Spleen (tissue), 11 donors: ENCODE data around the gene TBCD. TPM values are rescaled to one million over a fixed set of nuclear protein-coding genes. Genes with fewer than 3 reads are reported as not detected.

Source experiments
- DNase-seq: peaks from one replicate; pipeline ENCODE4 v3.0.0-alpha.2; 2020
- H3K27ac ChIP-seq, 8 donors: fragments of 200-600 bp; sonication (generic) in 7 of 8; 1 replicate in 4 of 8; 2 replicates in 4 of 8; pipeline versions ENCODE4 v1.5.0 to v1.8.0; 2016 to 2021; ENCODE audit warnings: inconsistent platforms in 4 of 8, mild to moderate bottlenecking in 4 of 8, moderate library complexity in 1 of 8
- H3K27me3 ChIP-seq, 7 donors: fragments of 200-600 bp; sonication (generic) in 6 of 7; replicated peaks in 1 of 7; 1 replicate in 4 of 7; 2 replicates in 3 of 7; pipeline versions ENCODE4 v1.5.0 to v1.8.0; 2016 to 2021; ENCODE audit warnings: inconsistent platforms in 3 of 7, mild to moderate bottlenecking in 1 of 7
- H3K36me3 ChIP-seq, 6 donors: fragments of 200-600 bp; sonication (generic) in 5 of 6; 1 replicate in 4 of 6; 2 replicates in 2 of 6; pipeline versions ENCODE4 v1.5.0 to v1.8.0; 2016 to 2021; ENCODE audit warnings: inconsistent platforms in 2 of 6
- H3K4me1 ChIP-seq, 6 donors: fragments of 200-600 bp; sonication (generic) in 5 of 6; 1 replicate in 3 of 6; 2 replicates in 3 of 6; pipeline versions ENCODE4 v1.5.0 to v1.8.0; 2016 to 2021; ENCODE audit warnings: inconsistent platforms in 3 of 6
- H3K4me3 ChIP-seq, 8 donors: fragments of 200-600 bp; sonication (generic) in 7 of 8; 1 replicate in 4 of 8; 2 replicates in 4 of 8; pipeline versions ENCODE4 v1.5.0 to v1.8.0; 2016 to 2021; ENCODE audit warnings: inconsistent platforms in 4 of 8, mild to moderate bottlenecking in 4 of 8, moderate library complexity in 2 of 8
- H3K9me3 ChIP-seq, 8 donors: fragments of 200-600 bp; sonication (generic) in 7 of 8; 1 replicate in 4 of 8; 2 replicates in 4 of 8; pipeline versions ENCODE4 v1.5.0 to v1.8.0; 2016 to 2021; ENCODE audit warnings: inconsistent platforms in 4 of 8
- POLR2A ChIP-seq, 3 donors: fragments of 450-650 bp; IDR thresholded peaks; one replicate each; pipeline ENCODE4 v1.5.1; 2017; ENCODE audit warnings: antibody characterized with exemption in 3 of 3, mild to moderate bottlenecking in 1 of 3
- POLR2AphosphoS5 ChIP-seq, 3 donors: sonication (generic); formaldehyde crosslinking; IDR thresholded peaks; one replicate each; pipeline ENCODE4 v1.5.1; 2017; ENCODE audit warnings: antibody characterized with exemption in 3 of 3
- WGBS, 5 donors: extraction: QIAGEN DNeasy Blood & Tissue Kit in 3 of 5; methylation state at CpG; one replicate each; pipeline versions ENCODE4 v1.1.5 to v1.1.7; 2013 to 2018; 5-methylcytosine and 5-hydroxymethylcytosine counted together
- intact Hi-C: fragments of 100-400 bp; cut with DNase I; formaldehyde crosslinking; loops from one replicate; pipeline ENCODE4 v1.15.0; 2023; ENCODE audit warnings: low total_unique reads
- polyA plus RNA-seq, 3 donors: library from polyadenylated mRNA; stranded (reverse); fragments of 200-250 nt; gene quantifications; one replicate each; pipeline ENCODE4 v1.2.1, GENCODE V29; 2013
- total RNA-seq, 7 donors: library from RNA; depleted of rRNA in 3 of 7; stranded (reverse); fragments of >200 nt in 3 of 7; fragmentation: NEBNext Ultra II Directional in 4 of 7; extraction: Animal tissue kit (Norgen Biotek cat#: 25700) in 4 of 7; gene quantifications; one replicate each; pipeline versions ENCODE4 v1.1.0 to v1.2.1, GENCODE V29; 2016 to 2021
- TF ChIP-seq, protein P1 (sequence below), 11 experiments: fragments of 200-600 bp in 7 of 11; fragments of 450-650 bp in 4 of 11; sonication (generic) in 4 of 11; IDR thresholded peaks in 8 of 11; conservative IDR thresholded peaks in 3 of 11; 1 replicate in 7 of 11; 2 replicates in 4 of 11; pipeline versions ENCODE4 v1.4.0 to v1.8.0; 2016 to 2021; ENCODE audit warnings: antibody characterized with exemption in 11 of 11, inconsistent platforms in 4 of 11, mild to moderate bottlenecking in 1 of 11
- donor health status: healthy with polysubstance abuse.
- donor health status: DM: no; HTN: no; CAD: no; lungs with moderate emphysema.
- donor health status: DM: no; HTN: no; CAD: no.
- donor health status: Bipolar disorder and iron deficiency.
- donor health status: healthy.
- donor health status: DM: no; HTN: no; CAD: no.
- donor health status: DM: yes; HTN: yes; CAD: no.

TBCD gene
- total and polyA plus RNA-seq, 10 donors, result 55.6 to 207 (median 108) TPM

- TF ChIP-seq POLR2A (IDR thresholded peaks at IDR 0.05) (no peak), POLR2AphosphoS5 (IDR thresholded peaks at IDR 0.05) (no peak)
- TF ChIP-seq, protein P1, sequence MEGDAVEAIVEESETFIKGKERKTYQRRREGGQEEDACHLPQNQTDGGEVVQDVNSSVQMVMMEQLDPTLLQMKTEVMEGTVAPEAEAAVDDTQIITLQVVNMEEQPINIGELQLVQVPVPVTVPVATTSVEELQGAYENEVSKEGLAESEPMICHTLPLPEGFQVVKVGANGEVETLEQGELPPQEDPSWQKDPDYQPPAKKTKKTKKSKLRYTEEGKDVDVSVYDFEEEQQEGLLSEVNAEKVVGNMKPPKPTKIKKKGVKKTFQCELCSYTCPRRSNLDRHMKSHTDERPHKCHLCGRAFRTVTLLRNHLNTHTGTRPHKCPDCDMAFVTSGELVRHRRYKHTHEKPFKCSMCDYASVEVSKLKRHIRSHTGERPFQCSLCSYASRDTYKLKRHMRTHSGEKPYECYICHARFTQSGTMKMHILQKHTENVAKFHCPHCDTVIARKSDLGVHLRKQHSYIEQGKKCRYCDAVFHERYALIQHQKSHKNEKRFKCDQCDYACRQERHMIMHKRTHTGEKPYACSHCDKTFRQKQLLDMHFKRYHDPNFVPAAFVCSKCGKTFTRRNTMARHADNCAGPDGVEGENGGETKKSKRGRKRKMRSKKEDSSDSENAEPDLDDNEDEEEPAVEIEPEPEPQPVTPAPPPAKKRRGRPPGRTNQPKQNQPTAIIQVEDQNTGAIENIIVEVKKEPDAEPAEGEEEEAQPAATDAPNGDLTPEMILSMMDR (IDR thresholded peaks at IDR 0.05 in 8 of 11, conservative IDR thresholded peaks at IDR 0.05 in 3 of 11), result no peak
- no peak overlapping the region for H3K27ac ChIP-seq
- peaks cover 0 to 10% (median 0%) of the 10 kb centered on the region in 6 donors for H3K4me1 ChIP-seq
- 94 to 98% (median 96%) methylated on average over 30 to 35 of the region's 35 CpGs for WGBS, 5 donors
- H3K9me3 ChIP-seq, result no peaks in the 10 kb centered on the region
- intact Hi-C loops, result no loop called here
- no peak overlapping the region for H3K4me3 ChIP-seq
- H3K27me3 ChIP-seq, result no peaks in the 10 kb centered on the region
- DNase-seq, result peak; percentile 59
- H3K36me3 ChIP-seq, result peaks cover 2 to 100% (median 89%) of the 10 kb centered on the region in 6 donors
Observed at GRCh38 chr17:82929011-82929622, 177.3 kb downstream of the TBCD start.

DNA sequence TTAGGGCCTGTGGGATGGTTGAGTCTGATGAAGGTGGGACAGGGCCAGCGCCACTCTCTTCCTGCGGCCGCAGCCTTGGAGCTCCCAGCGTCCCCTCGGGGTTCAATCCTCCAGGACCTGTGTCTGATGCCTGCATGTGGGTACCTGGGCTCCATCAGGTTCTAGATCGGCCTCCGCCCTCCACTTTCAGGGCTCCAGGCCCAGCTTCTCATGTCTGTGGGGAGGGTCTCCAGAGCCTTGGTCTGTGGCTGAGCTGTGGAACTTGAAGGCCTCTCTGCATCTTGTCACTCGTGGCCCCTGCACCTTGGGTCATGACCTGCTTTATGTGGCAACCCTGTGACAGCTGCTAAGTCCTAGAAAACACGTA lies 177.8 kb downstream of the TBCD start:
- Histone ChIP-seq H3K36me3 (peaks cover 2 to 100% (median 89%) of the 10 kb centered on the region in 6 donors), H3K9me3 (no peaks in the 10 kb centered on the region), H3K4me3 (no peak overlapping the region), H3K27ac (no peak overlapping the region), H3K27me3 (no peaks in the 10 kb centered on the region), H3K4me1 (peaks cover 0 to 10% (median 0%) of the 10 kb centered on the region in 6 donors)
- 91 to 97% (median 93%) methylated on average over 6 to 9 of the region's 9 CpGs for WGBS, 5 donors
- intact Hi-C loops, result no loop called here
- TF ChIP-seq POLR2A (IDR thresholded peaks at IDR 0.05), result no peak
- no peak for TF ChIP-seq POLR2AphosphoS5 (IDR thresholded peaks at IDR 0.05)
- TF ChIP-seq, protein P1 (IDR thresholded peaks at IDR 0.05 in 8 of 11, conservative IDR thresholded peaks at IDR 0.05 in 3 of 11), result no peak
- DNase-seq, result no peak

DNA sequence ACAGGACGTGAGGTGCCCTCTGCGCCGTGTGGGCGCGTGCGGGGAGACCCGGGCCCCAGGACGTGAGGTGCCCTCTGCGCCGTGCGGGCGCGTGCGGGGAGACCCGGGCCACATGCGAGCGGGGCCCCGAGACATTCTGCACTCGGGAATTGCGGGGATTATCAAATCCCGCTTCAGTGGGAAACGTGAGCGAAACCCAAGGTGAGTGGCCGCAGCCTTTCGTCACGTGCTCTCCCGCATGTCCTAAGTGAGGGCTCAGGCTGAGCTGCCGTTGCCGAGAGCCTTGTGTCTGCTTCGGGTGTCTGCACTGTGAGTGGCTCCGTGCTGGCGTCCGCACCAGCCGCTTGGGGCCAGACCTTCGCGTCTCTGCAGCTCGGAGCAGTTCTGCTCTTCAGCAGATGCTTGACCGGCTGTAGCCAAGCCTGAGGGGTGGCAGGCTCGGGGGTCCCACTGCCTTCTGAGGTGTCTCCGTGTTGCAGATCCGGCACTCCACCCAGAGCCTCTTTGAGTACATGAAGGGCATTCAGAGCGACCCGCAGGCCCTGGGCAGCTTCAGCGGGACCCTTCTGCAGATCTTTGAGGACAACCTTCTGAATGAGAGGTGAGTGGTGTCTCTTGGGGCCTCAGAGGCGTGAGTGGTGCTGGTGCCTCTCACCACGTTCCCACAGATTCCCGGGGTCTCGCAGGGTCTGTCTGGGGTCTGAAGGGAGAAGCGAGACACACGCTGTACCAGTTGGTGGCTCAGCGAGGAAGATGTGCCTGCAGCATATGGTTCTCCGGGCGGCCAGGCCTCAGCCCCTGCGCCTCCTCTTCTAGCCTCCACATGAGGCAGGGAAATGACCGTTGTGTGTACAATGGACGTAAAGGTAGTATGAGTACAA lies 178.4 kb downstream of the TBCD start:
- intact Hi-C loops, result no loop called here
- DNase-seq, result peak; percentile 67
- Histone ChIP-seq H3K9me3 (no peaks in the 10 kb centered on the region), H3K36me3 (peaks cover 2 to 100% (median 86%) of the 10 kb centered on the region in 6 donors), H3K27me3 (no peaks in the 10 kb centered on the region), H3K27ac (no peak overlapping the region), H3K4me3 (no peak overlapping the region), H3K4me1 (peaks cover 0 to 10% (median 0%) of the 10 kb centered on the region in 6 donors)
- TF ChIP-seq POLR2AphosphoS5 (IDR thresholded peaks at IDR 0.05), result peak in 1 of 3 donors; percentile 3
- TF ChIP-seq, protein P1 (IDR thresholded peaks at IDR 0.05 in 8 of 11, conservative IDR thresholded peaks at IDR 0.05 in 3 of 11), result no peak
- 96 to 98% (median 97%) methylated on average over 39 to 56 of the region's 56 CpGs for WGBS, 5 donors
